Fibroblast of the aortic adventitia (primary cell): ENCODE data around the gene RSRC1. TPM values are rescaled to one million over a fixed set of nuclear protein-coding genes. Genes with fewer than 3 reads are reported as not detected.

Experiments
- DNase-seq: peaks from one replicate; pipeline ENCODE4 v3.0.0-alpha.2; 2010; ENCODE audit warnings: low read depth
- H3K4me3 ChIP-seq: 2 replicates; pipeline ENCODE4 v1.5.1; 2011; ENCODE audit warnings: low read depth, mild to moderate bottlenecking, control low read depth, low read length, moderate library complexity
- total RNA-seq: library from RNA; depleted of rRNA; stranded (reverse); fragments of >200 nt; gene quantifications from 2 replicates; pipeline ENCODE4 v1.2.3, GENCODE V29; 2012; ENCODE audit warnings: low replicate concordance
- TF ChIP-seq, protein P1 (sequence below): IDR thresholded peaks from 2 replicates; pipeline ENCODE4 v1.5.1; 2011; ENCODE audit warnings: mild to moderate bottlenecking, low read length, control low read depth, inconsistent platforms; ENCODE audit not compliant: insufficient read depth

The RSRC1 gene
- total RNA-seq, 1 donor, result 45.8 TPM

DNA sequence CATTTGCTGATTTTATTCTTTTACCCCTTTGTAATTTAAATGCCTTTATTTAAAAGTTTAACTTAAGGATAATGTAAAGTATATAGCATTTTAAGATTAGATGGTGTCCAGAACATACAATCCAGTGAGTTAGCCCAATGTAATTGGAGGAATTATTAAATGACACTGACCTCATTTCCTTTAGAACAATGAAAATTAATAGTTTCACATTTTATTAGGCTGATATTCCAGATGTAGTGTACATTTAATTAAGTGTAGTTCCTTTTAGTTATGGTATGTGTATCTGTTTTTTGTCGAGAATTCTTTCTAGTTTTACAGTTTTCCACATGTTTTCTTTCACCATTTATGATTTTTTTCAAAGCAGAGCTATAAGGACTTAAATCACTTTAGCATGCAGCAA lies 75.8 kb downstream of the RSRC1 start:
- TF ChIP-seq, protein P1, sequence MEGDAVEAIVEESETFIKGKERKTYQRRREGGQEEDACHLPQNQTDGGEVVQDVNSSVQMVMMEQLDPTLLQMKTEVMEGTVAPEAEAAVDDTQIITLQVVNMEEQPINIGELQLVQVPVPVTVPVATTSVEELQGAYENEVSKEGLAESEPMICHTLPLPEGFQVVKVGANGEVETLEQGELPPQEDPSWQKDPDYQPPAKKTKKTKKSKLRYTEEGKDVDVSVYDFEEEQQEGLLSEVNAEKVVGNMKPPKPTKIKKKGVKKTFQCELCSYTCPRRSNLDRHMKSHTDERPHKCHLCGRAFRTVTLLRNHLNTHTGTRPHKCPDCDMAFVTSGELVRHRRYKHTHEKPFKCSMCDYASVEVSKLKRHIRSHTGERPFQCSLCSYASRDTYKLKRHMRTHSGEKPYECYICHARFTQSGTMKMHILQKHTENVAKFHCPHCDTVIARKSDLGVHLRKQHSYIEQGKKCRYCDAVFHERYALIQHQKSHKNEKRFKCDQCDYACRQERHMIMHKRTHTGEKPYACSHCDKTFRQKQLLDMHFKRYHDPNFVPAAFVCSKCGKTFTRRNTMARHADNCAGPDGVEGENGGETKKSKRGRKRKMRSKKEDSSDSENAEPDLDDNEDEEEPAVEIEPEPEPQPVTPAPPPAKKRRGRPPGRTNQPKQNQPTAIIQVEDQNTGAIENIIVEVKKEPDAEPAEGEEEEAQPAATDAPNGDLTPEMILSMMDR, result no peak
- no peak for DNase-seq
- H3K4me3 ChIP-seq, result no peak overlapping the region

DNA sequence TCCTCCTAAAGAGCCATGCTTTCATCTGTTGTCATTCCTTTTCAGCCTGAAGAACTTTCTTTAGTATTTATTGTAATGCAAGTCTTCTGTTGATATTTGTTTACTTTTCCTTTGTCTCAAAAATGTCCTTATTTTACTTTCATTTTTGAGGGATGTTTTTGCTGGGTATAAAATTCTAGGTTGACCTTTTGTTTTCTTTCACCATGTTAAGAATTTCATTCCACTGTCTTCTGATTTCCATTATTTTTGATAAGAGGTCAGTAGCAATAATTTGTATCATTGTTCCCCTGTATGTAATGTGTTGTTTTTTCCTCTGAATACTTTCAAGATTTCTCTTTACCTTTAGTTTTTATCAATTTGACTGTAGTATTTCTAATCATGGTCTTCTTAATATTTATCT lies 91.1 kb downstream of the RSRC1 start:
- no peak overlapping the region for H3K4me3 ChIP-seq
- no peak for DNase-seq
- TF ChIP-seq, protein P1, result no peak

DNA sequence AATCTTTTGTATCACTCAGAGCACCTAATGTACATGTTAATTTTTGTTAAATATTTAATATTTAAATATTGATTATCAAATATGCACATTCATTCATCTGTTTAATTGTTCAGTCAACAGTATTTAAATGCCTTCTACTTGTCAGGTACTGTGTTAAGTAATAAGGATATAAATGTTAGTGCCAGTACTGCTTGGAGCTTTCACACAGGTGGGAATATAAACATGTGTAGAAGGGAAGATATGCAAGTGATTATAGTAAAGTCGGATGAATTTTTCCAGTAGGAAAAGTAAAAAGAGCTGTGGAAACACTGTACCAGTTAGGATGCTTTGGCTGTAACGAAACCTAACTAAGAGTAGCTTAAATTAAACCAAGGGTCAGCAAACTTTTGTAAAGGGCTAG lies 95.4 kb downstream of the RSRC1 start:
- DNase-seq, result no peak
- no peak overlapping the region for H3K4me3 ChIP-seq
- TF ChIP-seq, protein P1, result no peak

DNA sequence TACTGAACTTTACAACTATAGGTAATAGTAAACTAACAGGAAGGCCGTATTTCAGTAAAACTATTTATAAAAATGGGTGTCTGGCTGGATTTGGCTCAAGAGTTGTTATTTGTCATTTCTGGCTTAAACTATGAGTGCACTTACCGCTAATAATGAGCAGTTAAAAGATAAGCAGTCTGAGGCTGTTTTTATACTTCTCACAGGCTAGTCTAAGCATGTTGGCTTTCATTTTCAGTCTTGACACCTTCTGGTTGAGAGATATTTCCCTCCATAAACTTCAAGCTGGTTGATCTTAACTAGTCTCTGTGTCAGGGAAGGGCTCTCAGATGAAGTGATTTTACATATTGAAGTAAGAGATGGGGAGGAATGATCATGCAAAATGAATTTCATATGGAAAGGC lies 96.1 kb downstream of the RSRC1 start:
- H3K4me3 ChIP-seq, result no peak overlapping the region
- TF ChIP-seq, protein P1, result no peak
- DNase-seq, result peak; percentile 12

DNA sequence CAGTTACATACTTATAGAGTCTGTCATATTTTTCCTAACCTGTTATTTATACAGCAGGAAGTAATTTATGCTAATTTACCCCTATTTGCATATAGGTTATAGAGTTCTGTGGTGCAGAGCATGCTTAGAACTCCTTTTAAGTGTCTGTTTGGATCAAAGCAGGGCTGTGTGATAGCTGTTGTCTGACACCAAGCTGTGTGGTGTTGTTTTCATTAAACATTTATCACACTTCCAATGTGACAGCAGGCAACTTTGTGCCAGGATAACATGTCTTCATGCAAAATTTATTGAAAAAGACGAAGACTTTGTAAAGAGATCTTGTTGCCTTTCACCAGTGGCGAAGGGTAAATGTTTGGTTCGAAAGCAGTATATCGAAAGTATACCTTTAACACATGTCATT lies 100.2 kb downstream of the RSRC1 start:
- no peak overlapping the region for H3K4me3 ChIP-seq
- TF ChIP-seq, protein P1, result no peak
- no peak for DNase-seq

DNA sequence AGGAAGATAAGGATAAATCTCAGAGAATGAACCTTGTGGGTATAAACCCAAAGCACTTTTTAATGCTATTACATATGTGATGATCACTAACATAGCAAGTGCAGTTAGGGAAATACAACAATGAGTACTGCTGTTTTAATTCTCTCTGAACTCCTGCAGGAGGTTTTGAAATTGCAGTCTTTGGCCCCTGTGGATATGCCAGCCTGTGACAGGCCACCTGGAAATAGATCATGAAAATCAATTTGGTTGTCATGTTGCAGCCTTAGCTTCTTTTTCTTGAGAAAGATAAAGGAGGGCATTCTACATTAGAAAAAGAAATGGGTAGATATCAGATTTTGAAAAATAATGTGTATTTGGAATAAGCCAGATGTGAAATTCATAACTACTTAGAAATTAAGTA lies 103.6 kb downstream of the RSRC1 start:
- H3K4me3 ChIP-seq, result no peak overlapping the region
- TF ChIP-seq, protein P1, result no peak
- DNase-seq, result no peak

DNA sequence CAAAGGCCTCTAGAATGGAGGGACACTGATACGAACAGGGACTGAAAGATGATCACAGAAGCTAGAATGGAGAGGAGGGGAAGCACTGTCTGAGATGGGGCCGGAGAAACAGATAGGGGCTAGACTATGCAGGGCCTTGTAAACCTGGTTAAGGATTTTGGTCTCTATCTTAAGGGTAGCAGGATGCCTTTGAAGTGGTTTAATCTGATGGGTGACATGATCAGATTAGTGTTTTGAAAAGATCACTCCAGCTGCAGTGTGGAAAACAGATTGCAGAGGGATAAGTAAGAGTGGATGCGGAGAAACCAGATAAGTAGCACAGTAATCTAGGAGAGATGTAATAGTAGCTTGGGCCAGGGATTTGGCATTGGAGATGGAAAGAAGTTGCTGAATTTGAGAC lies 108.1 kb downstream of the RSRC1 start:
- DNase-seq, result no peak
- TF ChIP-seq, protein P1, result no peak
- H3K4me3 ChIP-seq, result no peak overlapping the region
